Umbilical cord (tissue), 2 donors: ENCODE measurements around the gene AMDHD2. TPM values are rescaled to one million over a fixed set of nuclear protein-coding genes. Genes with fewer than 3 reads are reported as not detected.

Source experiments
- DNase-seq: peaks from one replicate; pipeline ENCODE4 v3.0.0-alpha.2; 2015; ENCODE audit warnings: low spot score
- total RNA-seq: library from RNA; depleted of rRNA; stranded (reverse); fragments of >200 nt; gene quantifications from one replicate; pipeline ENCODE4 v1.2.3, GENCODE V29; 2014; ENCODE audit warnings: low replicate concordance; ENCODE audit not compliant: insufficient read depth

Gene AMDHD2
- total RNA-seq, 1 donor from 2014 or later, result 11.8 TPM

- DNase-seq, result no peak
Observed at GRCh38 chr16:2516391-2517240, 3.6 kb upstream of the AMDHD2 start.

DNA sequence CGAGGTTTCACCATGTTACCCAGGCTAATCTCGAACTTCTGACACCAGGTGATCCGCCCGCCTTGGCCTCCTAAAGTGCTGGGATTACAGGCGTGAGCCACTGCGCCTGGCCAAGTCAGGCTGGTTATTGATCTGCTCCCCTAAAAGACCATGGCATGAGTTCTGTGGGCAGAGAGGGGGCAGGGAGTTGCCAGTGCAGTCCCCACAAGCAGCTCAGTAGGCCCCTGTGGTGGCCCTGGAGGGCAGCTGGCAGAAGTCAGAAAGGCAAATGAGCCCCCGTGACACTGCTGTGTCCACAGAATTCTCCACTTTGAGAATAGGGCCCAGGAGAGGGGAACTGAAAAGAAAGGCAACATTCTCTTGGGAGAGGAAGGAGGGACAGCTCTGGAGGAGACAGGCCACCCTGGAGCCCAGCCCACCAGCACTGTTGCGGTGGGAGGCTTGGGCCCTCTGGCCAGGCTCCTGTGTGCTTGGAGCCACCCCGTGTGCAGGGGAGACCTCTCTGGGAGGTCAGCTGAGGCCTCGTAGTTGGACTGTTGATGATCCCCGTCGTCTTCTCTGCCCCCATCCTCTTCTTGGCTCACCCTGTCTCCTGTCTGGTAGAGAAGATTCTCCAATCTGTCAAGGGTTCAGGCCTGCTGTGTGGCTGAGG lies 2.1 kb upstream of the AMDHD2 start:
- DNase-seq, result no peak

- DNase-seq, result no peak
Observed at GRCh38 chr16:2518823-2519710, 1.1 kb upstream of the AMDHD2 start.

DNA sequence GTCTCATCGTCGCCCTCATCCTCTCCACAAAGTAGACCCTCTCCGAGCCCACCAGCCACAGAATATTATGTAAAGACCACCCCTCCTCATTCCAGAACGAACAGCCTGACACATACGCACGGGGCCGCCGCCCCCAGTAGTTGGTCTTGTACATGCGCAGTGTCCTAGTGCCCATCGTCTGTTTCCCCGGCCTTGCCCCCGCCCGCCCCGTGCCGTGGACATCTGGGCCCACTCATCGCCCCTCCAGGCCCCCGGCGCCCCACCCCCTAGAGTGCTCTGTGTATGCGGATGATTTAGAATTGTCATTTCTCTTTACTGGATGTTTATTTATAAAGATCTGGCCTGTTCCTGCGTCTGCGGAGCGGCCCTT lies 475 bp upstream of the AMDHD2 start:
- no peak for DNase-seq

DNA sequence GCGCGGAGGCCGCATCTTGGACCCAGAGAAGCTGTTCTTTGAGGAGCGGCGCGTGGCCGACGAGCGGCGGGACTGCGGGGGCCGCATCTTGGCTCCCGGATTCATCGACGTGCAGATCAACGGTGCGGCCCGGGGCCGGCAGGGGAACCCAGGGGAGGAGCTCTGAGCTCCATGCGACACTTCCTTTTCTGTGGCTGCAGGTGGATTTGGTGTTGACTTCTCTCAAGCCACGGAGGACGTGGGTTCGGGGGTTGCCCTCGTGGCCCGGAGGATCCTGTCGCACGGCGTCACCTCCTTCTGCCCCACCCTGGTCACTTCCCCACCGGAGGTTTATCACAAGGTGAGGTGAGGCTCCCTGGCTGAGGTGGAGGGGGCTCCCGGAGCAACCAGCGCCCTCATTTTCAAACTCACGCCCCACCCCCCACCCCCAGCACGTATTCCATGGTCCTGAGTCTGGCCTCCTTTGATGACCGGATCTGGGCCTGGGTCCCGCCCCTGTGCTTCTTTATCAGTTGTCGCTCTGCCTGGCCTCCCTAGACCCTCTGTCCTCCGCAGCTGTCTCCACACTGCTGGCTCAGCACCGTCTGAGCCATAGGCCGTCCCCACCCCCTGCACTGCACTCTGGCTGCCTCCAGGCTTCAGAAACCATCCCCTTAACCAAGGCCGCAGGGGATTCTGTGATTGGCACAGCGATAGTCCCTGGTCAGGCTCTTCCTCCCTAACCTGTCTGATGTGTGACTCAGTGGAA lies 787 bp downstream of the AMDHD2 start:
- no peak for DNase-seq

- DNase-seq, result no peak
Observed at GRCh38 chr16:2523801-2524231, 3.6 kb downstream of the AMDHD2 start.

GRCh38 chr16:2524339-2524938 lies 4.3 kb downstream of the AMDHD2 start:
- DNase-seq, result no peak

DNA sequence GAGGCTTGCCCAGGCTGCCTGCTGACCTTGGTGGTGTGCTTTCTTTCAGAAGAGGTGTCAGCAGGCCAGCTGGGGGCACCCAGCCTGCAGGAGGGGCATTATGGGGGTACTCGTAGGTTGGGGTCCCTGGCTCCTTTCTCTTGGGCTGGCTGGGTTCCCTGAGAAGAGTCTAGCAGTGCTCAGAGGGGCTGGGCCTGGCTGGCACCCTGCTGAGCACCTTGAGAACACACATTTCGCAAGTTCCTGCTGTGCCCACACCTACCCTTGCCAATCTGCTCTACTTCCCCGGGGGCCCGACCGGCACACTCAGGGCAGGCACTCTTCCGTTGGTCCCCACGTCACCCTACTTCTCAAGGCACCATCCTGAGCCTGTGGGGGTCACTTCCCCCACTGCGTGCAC lies 6.0 kb downstream of the AMDHD2 start:
- no peak for DNase-seq

DNA sequence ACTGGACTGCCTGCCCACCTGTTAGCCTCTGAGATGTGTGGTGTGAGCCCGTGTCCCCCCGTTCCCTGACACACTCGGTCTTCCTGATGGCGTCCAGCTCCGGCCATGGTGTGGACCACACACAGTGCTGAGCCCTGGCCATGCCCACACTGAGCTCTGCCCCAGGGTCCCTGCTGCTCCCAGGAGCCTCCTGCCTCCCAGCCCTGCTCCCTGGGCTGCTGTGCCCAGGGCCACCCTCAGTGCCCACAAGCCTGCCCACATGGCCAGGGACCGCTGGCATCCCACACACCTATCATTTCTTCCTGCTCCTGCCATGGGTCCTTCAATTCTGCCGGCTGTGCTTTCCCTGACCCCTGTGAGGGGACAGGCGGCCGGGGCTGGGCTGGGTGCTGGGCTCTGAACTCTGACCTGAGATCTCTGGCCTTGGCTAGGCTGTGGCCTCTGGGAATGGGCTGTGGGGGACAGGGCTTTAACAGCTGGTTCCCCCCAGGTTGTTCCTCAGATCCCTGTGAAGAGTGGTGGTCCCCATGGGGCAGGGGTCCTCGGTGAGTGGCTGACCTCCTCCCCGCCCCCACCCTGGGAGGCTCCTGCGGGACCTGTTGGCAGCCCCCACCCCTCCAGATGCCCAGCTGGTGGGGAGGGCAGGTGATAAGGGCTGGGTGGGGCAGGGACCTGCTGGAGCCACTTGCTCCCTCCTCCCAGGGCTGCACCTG lies 7.1 kb downstream of the AMDHD2 start:
- no peak for DNase-seq

- no peak for DNase-seq
Observed at GRCh38 chr16:2527784-2528100, 7.6 kb downstream of the AMDHD2 start.

DNA sequence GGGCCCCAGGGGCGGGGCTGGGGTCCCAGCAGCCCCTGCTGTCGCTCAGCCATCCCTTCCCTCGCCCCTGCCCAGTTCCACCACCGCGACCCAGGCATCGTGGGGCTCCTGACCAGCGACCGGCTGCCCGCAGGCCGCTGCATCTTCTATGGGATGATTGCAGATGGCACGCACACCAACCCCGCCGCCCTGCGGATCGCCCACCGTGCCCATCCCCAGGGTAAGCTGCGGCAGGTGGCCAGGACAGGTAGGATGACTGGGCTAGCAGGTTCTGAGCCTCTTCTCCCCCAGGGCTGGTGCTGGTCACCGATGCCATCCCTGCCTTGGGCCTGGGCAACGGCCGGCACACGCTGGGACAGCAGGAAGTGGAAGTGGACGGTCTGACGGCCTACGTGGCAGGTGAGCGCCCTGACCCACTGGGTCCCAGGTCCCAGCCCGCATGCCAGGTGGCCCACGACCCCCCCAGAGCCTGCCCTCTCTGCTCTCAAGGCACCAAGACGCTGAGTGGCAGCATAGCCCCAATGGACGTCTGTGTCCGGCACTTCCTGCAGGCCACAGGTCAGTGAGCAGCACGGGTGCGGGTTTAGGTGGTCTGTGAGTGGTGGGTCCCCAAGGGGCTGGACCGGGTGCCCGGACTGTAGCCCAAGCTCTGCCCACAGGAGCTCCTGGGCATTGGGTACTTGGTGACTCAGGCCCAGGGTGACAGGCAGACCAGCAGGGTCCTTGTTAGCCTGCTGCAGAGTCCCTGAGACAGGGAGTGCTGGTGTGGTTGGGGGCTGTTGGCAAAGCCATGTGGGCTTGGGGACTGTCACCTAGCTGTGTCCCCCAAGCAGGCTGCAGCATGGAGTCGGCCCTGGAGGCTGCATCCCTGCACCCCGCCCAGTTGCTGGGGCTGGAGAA lies 8.2 kb downstream of the AMDHD2 start:
- DNase-seq, result no peak

DNA sequence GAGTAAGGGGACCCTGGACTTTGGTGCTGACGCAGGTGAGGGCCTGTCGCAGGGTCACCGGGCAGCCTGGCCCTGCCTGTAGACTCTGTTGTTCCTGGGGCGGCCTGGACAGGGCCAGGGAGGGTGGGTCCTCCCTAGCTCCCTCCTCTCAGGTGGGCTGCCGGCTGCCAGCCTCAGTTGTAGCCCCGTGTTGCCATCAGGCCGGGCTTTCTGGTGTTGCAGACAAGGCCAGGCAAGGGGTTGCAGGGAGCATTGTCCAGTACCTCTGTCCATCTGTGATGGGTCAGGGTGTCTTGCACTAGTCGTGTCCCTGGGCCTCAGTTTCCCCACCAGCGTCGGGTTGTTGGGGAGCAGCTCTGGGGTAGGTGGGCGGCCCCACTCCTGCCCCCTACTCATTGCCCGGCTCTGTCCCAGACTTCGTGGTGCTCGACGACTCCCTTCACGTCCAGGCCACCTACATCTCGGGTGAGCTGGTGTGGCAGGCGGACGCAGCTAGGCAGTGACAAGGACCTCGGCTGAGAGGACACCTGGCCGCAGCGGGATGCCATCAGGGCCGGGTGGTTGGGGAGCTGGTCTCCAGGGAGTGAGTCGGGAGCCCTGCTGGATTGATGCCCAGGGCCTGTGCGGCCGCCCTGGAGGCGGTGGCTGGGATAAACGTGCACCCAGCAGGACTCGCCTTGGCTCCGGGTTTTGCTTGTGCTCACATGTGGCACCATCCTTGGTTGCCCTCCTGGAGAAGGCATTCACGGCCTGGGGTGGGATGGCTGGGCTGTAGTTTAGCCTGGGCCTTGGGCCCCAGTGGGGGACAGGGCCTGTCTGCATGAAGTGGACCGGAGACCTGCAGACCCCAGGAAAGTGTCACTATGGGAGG lies 9.1 kb downstream of the AMDHD2 start:
- DNase-seq, result no peak

DNA sequence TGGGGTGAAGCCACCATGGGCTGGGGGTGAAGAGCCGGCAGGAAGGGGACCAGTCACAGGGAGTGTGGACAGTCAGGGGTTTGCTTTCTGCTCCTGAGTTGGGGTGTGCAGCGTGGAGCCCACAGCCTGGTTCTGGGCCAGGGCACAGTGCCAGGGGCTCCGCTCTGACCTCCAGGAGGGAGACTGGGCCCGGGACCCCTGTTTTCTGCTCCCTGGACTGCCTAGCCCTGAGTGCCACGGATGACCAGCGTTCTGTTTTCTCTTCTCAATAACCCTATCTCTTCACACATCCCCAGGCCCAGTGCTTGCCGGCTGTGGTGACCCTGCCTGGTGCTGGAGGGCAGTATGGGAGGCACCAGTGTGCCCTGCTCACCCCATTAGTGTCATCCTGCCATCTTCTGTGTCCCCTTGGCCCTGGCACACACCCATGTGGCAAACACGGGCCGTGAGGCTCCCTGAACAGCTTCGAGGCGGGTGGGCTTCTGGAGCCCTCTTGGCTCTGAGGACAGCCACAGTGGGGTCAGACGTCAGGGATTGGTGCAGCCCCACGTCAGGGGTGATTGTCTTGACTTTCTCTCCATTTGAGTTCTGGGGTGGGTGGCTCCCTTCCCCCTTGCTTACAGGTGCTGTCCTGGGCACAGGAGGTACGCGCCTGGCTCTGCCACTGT lies 9.9 kb downstream of the AMDHD2 start:
- no peak for DNase-seq

- DNase-seq, result no peak
Observed at GRCh38 chr16:2530629-2531318, 10.6 kb downstream of the AMDHD2 start.

DNA sequence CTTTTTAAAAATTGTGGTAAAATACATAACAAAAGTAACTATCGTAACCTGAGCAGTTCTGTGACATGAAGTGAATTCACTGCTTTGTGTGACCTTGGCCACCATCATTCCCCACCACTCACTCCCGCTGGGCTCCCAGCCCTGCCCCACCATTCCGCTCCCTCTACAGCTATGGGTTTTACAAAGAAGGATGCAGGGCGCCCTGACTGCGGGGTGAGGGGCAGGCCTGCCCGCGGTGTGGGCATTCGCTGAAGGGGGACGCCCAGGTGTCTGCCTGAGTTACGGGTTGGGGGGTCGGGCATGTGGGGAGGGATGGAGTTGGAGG lies 11.2 kb downstream of the AMDHD2 start, which contains the start of gene CEMP1:
Gene CEMP1 (minus strand): TSS at position 38 of the 325 bp plus-strand sequence. CDS start 335 bp downstream, outside the sequence.
- no peak for DNase-seq

DNA sequence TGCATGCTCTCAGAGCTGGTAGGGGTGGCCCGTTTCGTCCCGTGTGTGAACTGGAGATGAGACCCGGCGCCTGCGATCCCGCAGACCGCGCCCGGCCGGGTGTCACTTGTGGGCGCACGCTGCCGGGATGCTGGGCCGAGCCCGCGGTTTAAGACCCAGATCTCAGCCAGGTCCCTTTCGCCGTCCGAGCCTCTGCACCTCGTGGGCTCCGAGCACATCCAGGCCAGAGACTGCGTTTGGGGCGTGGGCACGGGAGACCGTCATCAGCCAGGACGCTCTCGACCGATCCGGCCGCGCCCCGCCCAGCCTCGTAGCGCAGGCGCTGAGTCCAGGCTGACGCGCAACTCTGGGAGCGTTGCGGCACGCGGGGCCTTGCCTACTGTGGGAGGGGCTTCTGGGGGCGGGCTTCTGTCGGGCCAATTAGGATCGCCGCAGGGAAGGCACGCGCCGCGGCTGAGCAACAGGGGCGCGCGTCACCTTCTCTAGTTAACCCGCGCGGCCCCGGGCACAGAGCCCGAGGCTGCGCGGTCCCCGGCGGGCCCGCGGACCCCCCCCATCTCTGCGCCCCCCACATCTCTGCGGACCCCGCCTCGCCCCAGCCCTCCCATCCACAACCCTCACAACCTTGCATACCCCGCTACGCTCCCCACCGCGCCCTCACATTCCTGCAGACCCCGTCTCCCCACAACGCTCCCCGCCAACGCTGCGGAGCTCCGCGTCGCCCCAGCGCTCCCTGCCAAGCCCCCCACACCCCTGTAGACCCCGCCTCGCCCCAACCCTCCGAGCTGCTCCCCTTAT lies 11.7 kb downstream of the AMDHD2 start:
- DNase-seq, result peak; percentile 99
